ENCODE measurements around the gene ELAVL2.

GRCh38 chr9:23648651-23649050 is 177.4 kb downstream of the ELAVL2 start:
- TF ChIP-seq, protein P1, sequence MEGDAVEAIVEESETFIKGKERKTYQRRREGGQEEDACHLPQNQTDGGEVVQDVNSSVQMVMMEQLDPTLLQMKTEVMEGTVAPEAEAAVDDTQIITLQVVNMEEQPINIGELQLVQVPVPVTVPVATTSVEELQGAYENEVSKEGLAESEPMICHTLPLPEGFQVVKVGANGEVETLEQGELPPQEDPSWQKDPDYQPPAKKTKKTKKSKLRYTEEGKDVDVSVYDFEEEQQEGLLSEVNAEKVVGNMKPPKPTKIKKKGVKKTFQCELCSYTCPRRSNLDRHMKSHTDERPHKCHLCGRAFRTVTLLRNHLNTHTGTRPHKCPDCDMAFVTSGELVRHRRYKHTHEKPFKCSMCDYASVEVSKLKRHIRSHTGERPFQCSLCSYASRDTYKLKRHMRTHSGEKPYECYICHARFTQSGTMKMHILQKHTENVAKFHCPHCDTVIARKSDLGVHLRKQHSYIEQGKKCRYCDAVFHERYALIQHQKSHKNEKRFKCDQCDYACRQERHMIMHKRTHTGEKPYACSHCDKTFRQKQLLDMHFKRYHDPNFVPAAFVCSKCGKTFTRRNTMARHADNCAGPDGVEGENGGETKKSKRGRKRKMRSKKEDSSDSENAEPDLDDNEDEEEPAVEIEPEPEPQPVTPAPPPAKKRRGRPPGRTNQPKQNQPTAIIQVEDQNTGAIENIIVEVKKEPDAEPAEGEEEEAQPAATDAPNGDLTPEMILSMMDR (IDR thresholded peaks at IDR 0.05; ENCODE audit: poor library complexity, severe bottlenecking) = no peak
- TF ChIP-seq EP300 (conservative IDR thresholded peaks at IDR 0.05; ENCODE audit: poor library complexity, severe bottlenecking) = no peak
